ENCODE data around the gene TAAR8.
"Not testable (repeated sequence)": the region's sequence is repeated elsewhere in the genome, so short reads cannot be mapped to it uniquely, and the experiment has no call there.

The TAAR8 gene

GRCh38 chr6:132592855-132593254, 40.4 kb downstream of the TAAR8 start:
- no peak overlapping the region for H3K4me2 ChIP-seq (ENCODE audit: low read depth, low read length, poor library complexity, severe bottlenecking)
- H3K9ac ChIP-seq (ENCODE audit: low read length), result no peak overlapping the region
- H3F3A ChIP-seq (ENCODE audit: insufficient read depth), result no peaks in the 10 kb centered on the region
- H3K27me3 ChIP-seq (ENCODE audit: low read length), result no peaks in the 10 kb centered on the region
- H3K27ac ChIP-seq (ENCODE audit: low read depth, low read length), result no peak overlapping the region
- no peaks in the 10 kb centered on the region for H3K9me3 ChIP-seq (ENCODE audit: insufficient read depth, low read length)
- H3K36me3 ChIP-seq (ENCODE audit: low read length), result no peaks in the 10 kb centered on the region
- no peaks in the 10 kb centered on the region for H4K20me1 ChIP-seq (ENCODE audit: low read depth, low read length)
- no peak overlapping the region for H2AFZ ChIP-seq (ENCODE audit: low read depth, low read length, severe bottlenecking)
- H3K79me2 ChIP-seq (ENCODE audit: insufficient read depth, low read length), result no peaks in the 10 kb centered on the region
- TF ChIP-seq EZH2phosphoT487 (conservative IDR thresholded peaks at IDR 0.05; ENCODE audit: low read length) (no peak), CTCF (IDR thresholded peaks at IDR 0.05; ENCODE audit: insufficient read depth, low read length, poor library complexity, severe bottlenecking) (no peak)
- no peak overlapping the region for H3K4me3 ChIP-seq (ENCODE audit: insufficient read depth, low read length, poor library complexity, severe bottlenecking)
- H3K9me2 ChIP-seq (replicated peaks; ENCODE audit: insufficient read depth, low read length), result no peaks in the 10 kb centered on the region

GRCh38 chr6:132596201-132596600, 43.7 kb downstream of the TAAR8 start:
- H3K79me2 ChIP-seq (ENCODE audit: insufficient read depth, low read length), result no peaks in the 10 kb centered on the region
- H2AFZ ChIP-seq (ENCODE audit: low read depth, low read length, severe bottlenecking), result no peak overlapping the region
- no peaks in the 10 kb centered on the region for H3K9me2 ChIP-seq (replicated peaks; ENCODE audit: insufficient read depth, low read length)
- TF ChIP-seq EZH2phosphoT487 (conservative IDR thresholded peaks at IDR 0.05; ENCODE audit: low read length) (no peak), CTCF (IDR thresholded peaks at IDR 0.05; ENCODE audit: insufficient read depth, low read length, poor library complexity, severe bottlenecking) (no peak)
- no peak overlapping the region for H3K4me3 ChIP-seq (ENCODE audit: insufficient read depth, low read length, poor library complexity, severe bottlenecking)
- no peaks in the 10 kb centered on the region for H3K36me3 ChIP-seq (ENCODE audit: low read length)
- no peaks in the 10 kb centered on the region for H4K20me1 ChIP-seq (ENCODE audit: low read depth, low read length)
- no peaks in the 10 kb centered on the region for H3F3A ChIP-seq (ENCODE audit: insufficient read depth)
- no peak overlapping the region for H3K27ac ChIP-seq (ENCODE audit: low read depth, low read length)
- H3K9me3 ChIP-seq (ENCODE audit: insufficient read depth, low read length), result no peaks in the 10 kb centered on the region
- no peak overlapping the region for H3K4me2 ChIP-seq (ENCODE audit: low read depth, low read length, poor library complexity, severe bottlenecking)
- no peaks in the 10 kb centered on the region for H3K27me3 ChIP-seq (ENCODE audit: low read length)
- H3K9ac ChIP-seq (ENCODE audit: low read length), result no peak overlapping the region

- no peak overlapping the region for H3K4me2 ChIP-seq (ENCODE audit: low read depth, low read length, poor library complexity, severe bottlenecking)
- H3K79me2 ChIP-seq (ENCODE audit: insufficient read depth, low read length), result no peaks in the 10 kb centered on the region
These were observed 46.0 kb downstream of the TAAR8 start for GRCh38 chr6:132598473-132598872.

GRCh38 chr6:132600900-132601299, 48.4 kb downstream of the TAAR8 start:
- H2AFZ ChIP-seq (ENCODE audit: low read depth, low read length, severe bottlenecking); H3K27ac ChIP-seq (ENCODE audit: low read depth, low read length); H3K9me3 ChIP-seq (ENCODE audit: insufficient read depth, low read length); H3K36me3 ChIP-seq (ENCODE audit: low read length); H3K27me3 ChIP-seq (ENCODE audit: low read length); H3K79me2 ChIP-seq (ENCODE audit: insufficient read depth, low read length); H3K9me2 ChIP-seq (replicated peaks; ENCODE audit: insufficient read depth, low read length); H3K9ac ChIP-seq (ENCODE audit: low read length); H4K20me1 ChIP-seq (ENCODE audit: low read depth, low read length); H3K4me3 ChIP-seq (ENCODE audit: insufficient read depth, low read length, poor library complexity, severe bottlenecking); H3F3A ChIP-seq (ENCODE audit: insufficient read depth); H3K4me2 ChIP-seq (ENCODE audit: low read depth, low read length, poor library complexity, severe bottlenecking): not testable (repeated sequence)

More at GRCh38 chr6:132598473-132598872, 46.0 kb downstream of the TAAR8 start:
- H4K20me1 ChIP-seq (ENCODE audit: low read depth, low read length), result no peaks in the 10 kb centered on the region
- H2AFZ ChIP-seq (ENCODE audit: low read depth, low read length, severe bottlenecking), result no peak overlapping the region
- no peaks in the 10 kb centered on the region for H3K36me3 ChIP-seq (ENCODE audit: low read length)
- H3K27ac ChIP-seq (ENCODE audit: low read depth, low read length), result no peak overlapping the region
- H3K4me3 ChIP-seq (ENCODE audit: insufficient read depth, low read length, poor library complexity, severe bottlenecking), result no peak overlapping the region
- no peak overlapping the region for H3K9ac ChIP-seq (ENCODE audit: low read length)
- TF ChIP-seq CTCF (IDR thresholded peaks at IDR 0.05; ENCODE audit: insufficient read depth, low read length, poor library complexity, severe bottlenecking) (peak; percentile 42), EZH2phosphoT487 (conservative IDR thresholded peaks at IDR 0.05; ENCODE audit: low read length) (no peak)
- no peaks in the 10 kb centered on the region for H3K9me3 ChIP-seq (ENCODE audit: insufficient read depth, low read length)
- no peaks in the 10 kb centered on the region for H3K27me3 ChIP-seq (ENCODE audit: low read length)
- no peaks in the 10 kb centered on the region for H3K9me2 ChIP-seq (replicated peaks; ENCODE audit: insufficient read depth, low read length)
- H3F3A ChIP-seq (ENCODE audit: insufficient read depth), result no peaks in the 10 kb centered on the region

Measured in SU-DHL-6 (cell line).